GM12891 (cell line): Measurements from ENCODE around the gene RNF114.

Experiments used
- POLR2A ChIP-seq: IDR thresholded peaks from 2 replicates; pipeline ENCODE4 v1.6.1; 2011; ENCODE audit warnings: low read depth, low read length, control low read depth
- POLR2AphosphoS5 ChIP-seq: IDR thresholded peaks from 2 replicates; pipeline ENCODE4 v1.6.1; 2011; ENCODE audit warnings: low read depth, low read length, control low read depth

DNA sequence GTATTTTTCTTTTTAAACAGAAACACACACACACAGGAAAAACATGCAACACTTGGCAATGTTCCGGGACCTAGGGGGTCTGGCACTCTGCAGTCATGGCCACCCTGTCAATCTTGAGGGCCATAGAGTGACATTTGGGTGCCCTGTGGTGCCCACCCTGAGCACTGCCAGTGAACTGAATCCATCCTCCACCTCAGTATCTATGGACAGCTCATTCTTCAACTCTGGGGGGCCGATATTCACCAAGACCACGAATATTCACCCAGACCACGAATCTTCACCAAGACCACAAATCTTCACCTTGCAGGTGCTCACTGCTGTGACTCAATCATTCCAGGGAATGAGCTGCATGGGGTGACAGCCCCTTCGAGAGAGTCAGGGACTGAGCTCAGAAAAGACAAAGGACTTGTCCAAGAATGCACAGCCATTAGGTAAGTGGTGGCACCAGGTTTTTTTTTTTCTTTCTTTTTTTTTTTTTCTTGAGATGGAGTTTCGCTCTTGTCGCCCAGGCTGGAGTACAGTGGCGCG is 65.7 kb downstream of the RNF114 start:
- TF ChIP-seq POLR2A: no peak
- no peak for TF ChIP-seq POLR2AphosphoS5
